ENCODE measurements around the gene HDAC3. TPM values are rescaled to one million over a fixed set of nuclear protein-coding genes. Genes with fewer than 3 reads are reported as not detected.

The HDAC3 gene
- 10 to 100 TPM; 18.2 to 26.5 (median 23.3) TPM for total RNA-seq
- long read RNA-seq, partial matches to known transcripts, result 0 of 2 reads
- long read RNA-seq, other reads (novel, unspliced or antisense), result 0 of 2 reads

- Histone ChIP-seq H3K4me3 (peak within 1 kb of the TSS; percentile 79 to 95 (median 87)), H3K9me3 (no peaks in the 10 kb centered on the region), H3K36me3 (no peaks in the 10 kb centered on the region), H3K27me3 (no peaks in the 10 kb centered on the region), H3K27ac (peak within 1 kb of the TSS; percentile 65 to 83 (median 66)), H3K4me1 (peaks cover 0 to 18% (median 5%) of the 10 kb centered on the region in 4 donors)
- TF ChIP-seq CTCF (IDR thresholded peaks at IDR 0.05), result no peak
- peak; percentile 89 for TF ChIP-seq POLR2A (IDR thresholded peaks at IDR 0.05)
- WGBS (ENCODE audit: insufficient coverage, low coverage, low lambda C conversion rate, missing lambda C conversion rate), result 1% methylated on average over 17 of the region's 55 CpGs
- intact Hi-C loops (cut with DNase I), result no loop called here
- DNase-seq, result peak; percentile 97
- peak; percentile 95 to 99 (median 97) for ATAC-seq
These were observed at the start of gene HDAC3, which contains the start of gene RELL2 for GRCh38 chr5:141636413-141637122. Gene HDAC3 (minus strand): TSS chr5:141636849. CDS start chr5:141636790, 59 bp downstream. Gene RELL2 (plus strand): TSS chr5:141636997. CDS start chr5:141638226, 1,229 bp downstream.

GRCh38 chr5:141685591-141685990, 48.9 kb upstream of the HDAC3 start:
- Histone ChIP-seq H3K27ac (no peak overlapping the region), H3K4me3 (no peak overlapping the region), H3K4me1 (peaks cover 0 to 9% (median 2%) of the 10 kb centered on the region in 4 donors), H3K27me3 (no peaks in the 10 kb centered on the region), H3K36me3 (no peaks in the 10 kb centered on the region), H3K9me3 (no peaks in the 10 kb centered on the region)
- intact Hi-C loops (cut with DNase I), result no loop called here
- TF ChIP-seq CTCF (IDR thresholded peaks at IDR 0.05), result no peak
- no peak for TF ChIP-seq POLR2A (IDR thresholded peaks at IDR 0.05)
- DNase-seq (no peak), ATAC-seq (no peak)
- no CpG with 5 or more reads among the region's 1 CpG for WGBS (ENCODE audit: insufficient coverage, low coverage, low lambda C conversion rate, missing lambda C conversion rate)

GRCh38 chr5:141683596-141684141, 47.0 kb upstream of the HDAC3 start:
- Histone ChIP-seq H3K27me3 (no peaks in the 10 kb centered on the region), H3K4me3 (no peak overlapping the region), H3K36me3 (no peaks in the 10 kb centered on the region), H3K9me3 (no peaks in the 10 kb centered on the region), H3K4me1 (peaks cover 0 to 9% (median 2%) of the 10 kb centered on the region in 4 donors), H3K27ac (no peak overlapping the region)
- ATAC-seq, result no peak
- TF ChIP-seq POLR2A (IDR thresholded peaks at IDR 0.05), result no peak
- no peak for TF ChIP-seq CTCF (IDR thresholded peaks at IDR 0.05)
- intact Hi-C loops (cut with DNase I), result no loop called here
- no peak for DNase-seq

GRCh38 chr5:141681695-141682641, 45.3 kb upstream of the HDAC3 start, which contains the start of gene ARAP3:
Gene ARAP3 (minus strand): TSS chr5:141682230. CDS start chr5:141680486, 1,744 bp downstream.
- H3K4me1 ChIP-seq, result peaks cover 0 to 9% (median 2%) of the 10 kb centered on the region in 4 donors
- H3K27ac ChIP-seq, result peak within 1 kb of the TSS; percentile 56 to 66 (median 62)
- ATAC-seq (peak; percentile 82 to 92 (median 88)), DNase-seq (peak; percentile 90 to 92 (median 90))
- 15% methylated on average over 35 of the region's 77 CpGs for WGBS (ENCODE audit: insufficient coverage, low coverage, low lambda C conversion rate, missing lambda C conversion rate)
- no peak for TF ChIP-seq POLR2A (IDR thresholded peaks at IDR 0.05)
- no peak for TF ChIP-seq CTCF (IDR thresholded peaks at IDR 0.05)
- H3K9me3 ChIP-seq, result no peaks in the 10 kb centered on the region
- intact Hi-C loops (cut with DNase I), result no loop called here
- no peaks in the 10 kb centered on the region for H3K36me3 ChIP-seq
- no peaks in the 10 kb centered on the region for H3K27me3 ChIP-seq
- H3K4me3 ChIP-seq, result peak within 1 kb of the TSS; percentile 37 to 50 (median 47)
